ENCODE data around the gene GTF2IRD1. TPM values are rescaled to one million over a fixed set of nuclear protein-coding genes. Genes with fewer than 3 reads are reported as not detected.
"Not testable (repeated sequence)": the region's sequence is repeated elsewhere in the genome, so short reads cannot be mapped to it uniquely, and the experiment has no call there.

The GTF2IRD1 gene
- total RNA-seq, 4 donors from 2014 or later: 14.6 to 35.7 (median 17.1) TPM

GRCh38 chr7:74482197-74482467 lies 28.4 kb downstream of the GTF2IRD1 start:
- peak overlapping the region; percentile 47 to 99 (median 94) for H3K27ac ChIP-seq
- H3K9me3 ChIP-seq: no peaks in the 10 kb centered on the region
- TF ChIP-seq CTCF (IDR thresholded peaks at IDR 0.05) (no peak), EP300 (IDR thresholded peaks at IDR 0.05) (no peak), POLR2A (IDR thresholded peaks at IDR 0.05) (no peak)
- H3K36me3 ChIP-seq: no peaks in the 10 kb centered on the region
- no peak overlapping the region for H3K4me3 ChIP-seq
- WGBS, 2 donors: 95% methylated on average over 4 of the region's 4 CpGs
- H3K27me3 ChIP-seq: no peaks in the 10 kb centered on the region
- peaks cover 7 to 74% (median 53%) of the 10 kb centered on the region in 4 donors for H3K4me1 ChIP-seq
- no peak for DNase-seq (ENCODE audit: low spot score in 2 of 2)

- Histone ChIP-seq H3K27me3 (no peaks in the 10 kb centered on the region), H3K36me3 (no peaks in the 10 kb centered on the region), H3K27ac (peak overlapping the region; percentile 47 to 99 (median 94)), H3K4me1 (peaks cover 7 to 68% (median 46%) of the 10 kb centered on the region in 4 donors), H3K9me3 (no peaks in the 10 kb centered on the region), H3K4me3 (no peak overlapping the region)
- TF ChIP-seq POLR2A (IDR thresholded peaks at IDR 0.05) (no peak), CTCF (IDR thresholded peaks at IDR 0.05) (no peak), EP300 (IDR thresholded peaks at IDR 0.05) (peak; percentile 66 to 89)
- 63 to 72% methylated on average over 16 of the region's 16 CpGs for WGBS, 2 donors
- DNase-seq (ENCODE audit: low spot score in 2 of 2): peak in 1 of 2 donors; percentile 64
These were observed 29.1 kb downstream of the GTF2IRD1 start for GRCh38 chr7:74482629-74483401.

GRCh38 chr7:74483402-74484336 lies 30.0 kb downstream of the GTF2IRD1 start:
- Histone ChIP-seq H3K36me3 (no peaks in the 10 kb centered on the region), H3K4me1 (peaks cover 4 to 59% (median 39%) of the 10 kb centered on the region in 4 donors), H3K27ac (peak overlapping the region; percentile 47 to 99 (median 94)), H3K4me3 (no peak overlapping the region), H3K27me3 (no peaks in the 10 kb centered on the region), H3K9me3 (no peaks in the 10 kb centered on the region)
- TF ChIP-seq CTCF (IDR thresholded peaks at IDR 0.05): no peak
- no peak for TF ChIP-seq EP300 (IDR thresholded peaks at IDR 0.05)
- TF ChIP-seq POLR2A (IDR thresholded peaks at IDR 0.05): no peak
- no peak for DNase-seq (ENCODE audit: low spot score in 2 of 2)
- 47 to 55% methylated on average over 11 of the region's 11 CpGs for WGBS, 2 donors

GRCh38 chr7:74485611-74486010 lies 31.9 kb downstream of the GTF2IRD1 start:
- 89 to 95% methylated on average over 7 of the region's 7 CpGs for WGBS, 2 donors
- TF ChIP-seq EP300 (IDR thresholded peaks at IDR 0.05) (no peak), CTCF (IDR thresholded peaks at IDR 0.05) (no peak), POLR2A (IDR thresholded peaks at IDR 0.05) (no peak)

GRCh38 chr7:74488518-74489030 lies 34.9 kb downstream of the GTF2IRD1 start:
- 92 to 93% methylated on average over 8 of the region's 8 CpGs for WGBS, 2 donors
- peak overlapping the region in 1 of 4 donors; percentile 37 for H3K27ac ChIP-seq
- not testable (repeated sequence) for DNase-seq (ENCODE audit: low spot score in 2 of 2); H3K36me3 ChIP-seq; H3K9me3 ChIP-seq; H3K4me3 ChIP-seq; H3K27me3 ChIP-seq
- peaks cover 0 to 22% (median 7%) of the 10 kb centered on the region in 4 donors for H3K4me1 ChIP-seq

More at GRCh38 chr7:74485611-74486010, 31.9 kb downstream of the GTF2IRD1 start:
- Histone ChIP-seq H3K4me1 (peaks cover 0 to 46% (median 22%) of the 10 kb centered on the region in 4 donors), H3K36me3 (no peaks in the 10 kb centered on the region), H3K9me3 (no peaks in the 10 kb centered on the region), H3K4me3 (no peak overlapping the region), H3K27ac (peak overlapping the region in 1 of 4 donors; percentile 58), H3K27me3 (no peaks in the 10 kb centered on the region)
- no peak for DNase-seq (ENCODE audit: low spot score in 2 of 2)
